ENCODE results near the gene SLC28A3.
"Not testable (repeated sequence)": the region's sequence is repeated elsewhere in the genome, so short reads cannot be mapped to it uniquely, and the experiment has no call there.

SLC28A3 gene, protein sequence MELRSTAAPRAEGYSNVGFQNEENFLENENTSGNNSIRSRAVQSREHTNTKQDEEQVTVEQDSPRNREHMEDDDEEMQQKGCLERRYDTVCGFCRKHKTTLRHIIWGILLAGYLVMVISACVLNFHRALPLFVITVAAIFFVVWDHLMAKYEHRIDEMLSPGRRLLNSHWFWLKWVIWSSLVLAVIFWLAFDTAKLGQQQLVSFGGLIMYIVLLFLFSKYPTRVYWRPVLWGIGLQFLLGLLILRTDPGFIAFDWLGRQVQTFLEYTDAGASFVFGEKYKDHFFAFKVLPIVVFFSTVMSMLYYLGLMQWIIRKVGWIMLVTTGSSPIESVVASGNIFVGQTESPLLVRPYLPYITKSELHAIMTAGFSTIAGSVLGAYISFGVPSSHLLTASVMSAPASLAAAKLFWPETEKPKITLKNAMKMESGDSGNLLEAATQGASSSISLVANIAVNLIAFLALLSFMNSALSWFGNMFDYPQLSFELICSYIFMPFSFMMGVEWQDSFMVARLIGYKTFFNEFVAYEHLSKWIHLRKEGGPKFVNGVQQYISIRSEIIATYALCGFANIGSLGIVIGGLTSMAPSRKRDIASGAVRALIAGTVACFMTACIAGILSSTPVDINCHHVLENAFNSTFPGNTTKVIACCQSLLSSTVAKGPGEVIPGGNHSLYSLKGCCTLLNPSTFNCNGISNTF

DNA sequence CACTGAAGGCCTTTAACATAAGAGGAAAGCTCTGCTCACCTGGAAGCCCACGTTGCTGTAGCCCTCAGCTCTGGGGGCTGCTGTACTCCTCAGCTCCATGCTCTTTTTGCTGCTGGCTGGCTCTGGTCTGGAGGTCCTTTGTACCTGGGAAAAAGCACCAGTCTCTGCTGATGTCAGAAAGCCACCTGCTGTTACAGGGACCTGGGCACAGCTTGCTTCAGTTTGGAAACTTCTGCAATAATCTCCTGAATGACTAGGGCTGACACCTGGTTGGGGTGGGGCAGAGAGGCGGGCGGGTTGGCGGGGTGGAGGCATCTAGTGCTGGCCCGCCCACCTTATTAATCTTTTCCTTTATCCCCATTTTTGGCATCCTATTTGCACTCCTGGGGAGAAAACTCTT is at the start of gene SLC28A3:
Gene SLC28A3, minus strand, starts transcription at position 224 of the 400 bp plus-strand sequence. Its CDS starts 125 bp downstream, at position 99.
- no peak for DNase-seq (ENCODE audit: low spot score)

- peak; percentile 20 for DNase-seq (ENCODE audit: low spot score)
Measured at GRCh38 chr9:84390254-84390653, 49.7 kb upstream of the SLC28A3 start.

DNA sequence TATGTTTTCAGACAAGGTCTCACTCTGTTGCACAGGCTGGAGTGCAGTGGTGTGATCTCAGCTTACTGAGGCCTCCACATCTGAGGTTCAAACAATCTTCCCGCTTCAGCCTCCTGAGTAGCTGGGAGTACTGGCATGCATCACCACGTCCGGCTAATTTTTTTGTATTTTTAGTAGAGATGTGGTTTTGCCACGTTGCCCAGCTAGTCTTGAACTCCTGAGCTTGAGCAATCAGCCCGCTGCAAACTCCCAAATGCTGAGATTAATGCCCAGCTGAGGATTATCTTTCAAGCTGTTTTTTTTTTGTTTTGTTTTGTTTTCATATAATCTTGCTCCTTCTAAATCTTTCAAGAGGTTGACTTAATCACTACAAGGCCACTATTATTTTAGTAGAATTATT is 47.3 kb upstream of the SLC28A3 start:
- DNase-seq (ENCODE audit: low spot score) = no peak

GRCh38 chr9:84386753-84387152 is 46.2 kb upstream of the SLC28A3 start:
- no peak for DNase-seq (ENCODE audit: low spot score)

GRCh38 chr9:84385386-84386040 is 45.0 kb upstream of the SLC28A3 start:
- DNase-seq (ENCODE audit: low spot score) = no peak

- no peak for DNase-seq (ENCODE audit: low spot score)
Measured at GRCh38 chr9:84384617-84385016, 44.1 kb upstream of the SLC28A3 start.

GRCh38 chr9:84383178-84383577 is 42.6 kb upstream of the SLC28A3 start:
- DNase-seq (ENCODE audit: low spot score) = no peak

GRCh38 chr9:84382720-84383119 is 42.2 kb upstream of the SLC28A3 start:
- DNase-seq (ENCODE audit: low spot score) = no peak

DNA sequence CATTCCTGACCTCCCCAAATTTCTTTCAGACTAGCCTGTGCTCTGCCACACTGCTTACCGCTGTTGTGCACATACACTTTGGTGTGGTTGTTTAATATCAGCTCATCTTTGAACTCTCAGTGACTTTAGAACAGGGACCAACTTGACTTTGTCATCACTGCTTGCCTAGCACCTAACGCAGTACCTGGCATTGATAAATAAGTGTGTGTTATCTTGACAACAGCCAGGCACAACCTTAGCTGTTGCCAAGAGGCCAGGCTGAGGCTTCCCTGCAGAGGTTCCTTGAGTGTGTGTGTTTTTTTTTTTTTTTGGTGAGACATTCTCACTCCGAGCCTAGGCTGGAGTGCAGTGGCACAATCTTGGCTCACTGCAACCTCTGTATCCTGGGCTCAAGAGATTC is 41.0 kb upstream of the SLC28A3 start:
- no peak for DNase-seq (ENCODE audit: low spot score)

GRCh38 chr9:84379740-84380139 is 39.2 kb upstream of the SLC28A3 start:
- DNase-seq (ENCODE audit: low spot score) = no peak

GRCh38 chr9:84375954-84376353 is 35.4 kb upstream of the SLC28A3 start:
- no peak for DNase-seq (ENCODE audit: low spot score)

DNA sequence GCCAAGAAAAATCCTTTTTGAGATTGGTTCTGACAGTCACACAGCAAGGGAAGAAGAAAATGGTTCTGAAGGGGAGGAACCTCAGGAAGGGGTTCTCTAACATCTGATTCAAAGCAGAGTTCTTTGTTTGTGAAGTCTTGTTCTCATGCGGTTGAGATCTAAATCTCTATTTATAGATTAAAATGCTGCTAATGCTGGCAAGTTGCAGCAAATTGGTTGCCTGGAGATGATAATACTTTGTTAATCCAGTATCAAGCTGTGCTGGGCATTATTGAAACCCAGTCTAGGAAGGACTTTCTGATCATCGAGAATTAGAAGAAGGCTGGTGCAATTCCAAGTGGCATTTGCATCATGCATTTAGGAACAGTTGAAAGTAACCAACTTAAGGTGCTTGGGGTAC is 34.0 kb upstream of the SLC28A3 start:
- DNase-seq (ENCODE audit: low spot score) = no peak

- no peak for DNase-seq (ENCODE audit: low spot score)
Measured at GRCh38 chr9:84374013-84374412, 33.5 kb upstream of the SLC28A3 start.

GRCh38 chr9:84371737-84372136 is 31.2 kb upstream of the SLC28A3 start:
- DNase-seq (ENCODE audit: low spot score) = no peak

DNA sequence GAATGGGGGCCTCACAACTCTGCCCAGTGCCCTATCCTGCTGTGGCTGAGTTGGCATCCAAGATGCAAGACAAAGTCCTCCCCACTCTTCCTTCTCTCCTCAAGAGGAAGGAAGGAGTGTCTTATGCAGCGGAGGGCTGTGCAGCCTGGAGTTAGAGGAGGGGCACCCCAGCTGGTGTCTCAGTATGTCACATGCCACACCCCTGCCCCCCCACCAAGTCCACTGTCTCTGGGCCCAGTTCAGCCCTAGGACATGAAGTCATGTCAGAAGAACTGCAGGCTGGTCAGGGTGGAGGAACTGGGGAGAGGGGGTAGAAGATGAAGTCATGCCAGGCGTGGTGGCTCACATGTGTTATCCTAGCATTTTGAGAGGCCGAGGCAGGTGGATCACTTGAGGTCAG is 28.0 kb upstream of the SLC28A3 start:
- no peak for DNase-seq (ENCODE audit: low spot score)

GRCh38 chr9:84367726-84368125 is 27.2 kb upstream of the SLC28A3 start:
- DNase-seq (ENCODE audit: low spot score) = not testable (repeated sequence)

DNA sequence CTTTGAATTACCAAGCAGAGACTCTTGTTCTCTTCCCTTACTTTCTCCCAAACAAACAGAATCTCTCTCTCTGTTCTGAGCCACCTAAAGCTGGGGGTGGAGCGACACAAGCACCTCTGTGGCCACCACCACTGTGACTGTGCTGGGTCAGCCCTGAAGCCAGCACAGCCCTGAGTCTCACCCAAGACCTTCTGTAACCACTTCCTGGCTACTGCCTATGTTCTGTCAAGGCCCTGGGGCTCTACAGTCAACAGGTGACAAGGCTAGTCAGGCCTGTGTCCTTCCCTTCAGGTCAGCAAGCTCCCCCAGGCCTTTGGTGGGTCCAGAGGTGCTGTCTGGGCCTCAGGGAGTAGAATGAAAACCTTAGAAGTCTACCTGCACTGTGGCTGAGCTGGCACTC is 26.1 kb upstream of the SLC28A3 start:
- no peak for DNase-seq (ENCODE audit: low spot score)

DNA sequence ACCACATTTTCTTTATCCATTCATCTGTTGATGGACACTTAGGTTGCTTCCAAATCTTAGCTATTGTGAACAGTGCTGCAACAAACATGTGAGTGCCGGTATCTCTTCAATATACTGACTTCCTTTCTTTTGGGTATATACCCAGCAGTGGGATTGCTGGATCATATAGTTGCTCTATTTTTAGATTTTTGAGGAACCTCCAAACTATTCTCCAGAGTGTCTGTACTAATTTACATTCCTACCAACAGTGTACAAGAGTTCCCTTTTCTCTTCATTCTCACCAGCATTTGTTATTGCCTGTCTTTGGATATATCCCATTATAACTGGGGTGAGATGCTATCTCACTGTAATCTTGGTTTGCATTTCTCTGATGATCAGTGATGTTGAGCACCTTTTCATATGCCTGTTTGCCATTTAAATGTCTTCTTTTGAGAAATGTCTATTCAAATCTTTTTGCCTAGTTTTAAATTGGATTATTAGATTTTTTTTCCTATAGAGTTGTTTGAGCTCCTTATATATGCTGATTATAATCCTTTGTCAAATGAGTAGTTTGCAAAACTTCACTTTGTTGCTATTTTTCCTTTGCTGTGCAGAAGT is 24.4 kb upstream of the SLC28A3 start:
- DNase-seq (ENCODE audit: low spot score) = not testable (repeated sequence)

- no peak for DNase-seq (ENCODE audit: low spot score)
Measured at GRCh38 chr9:84361645-84362044, 21.1 kb upstream of the SLC28A3 start.

- peak; percentile 19 for DNase-seq (ENCODE audit: low spot score)
Measured at GRCh38 chr9:84357275-84357674, 16.7 kb upstream of the SLC28A3 start.

- no peak for DNase-seq (ENCODE audit: low spot score)
Measured at GRCh38 chr9:84354035-84354434, 13.5 kb upstream of the SLC28A3 start.

DNA sequence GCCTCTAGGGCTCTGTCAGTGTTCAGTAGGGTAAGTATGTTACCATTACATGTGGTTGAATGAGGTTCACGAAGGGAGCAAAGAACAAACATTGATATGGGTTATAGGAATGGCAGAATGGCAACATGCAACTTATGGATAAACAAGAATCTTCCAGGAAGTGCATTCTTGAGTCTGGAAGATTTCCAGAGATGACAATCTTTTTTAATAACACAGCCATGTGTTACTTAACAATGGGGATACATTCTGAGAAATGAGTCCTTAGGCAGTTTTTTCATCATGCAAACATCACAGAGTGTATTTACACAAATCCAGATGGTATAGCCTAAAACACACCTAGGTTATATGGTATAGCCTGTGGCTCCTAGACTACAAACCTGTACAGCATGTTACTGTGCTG is 9.1 kb upstream of the SLC28A3 start:
- no peak for DNase-seq (ENCODE audit: low spot score)

- DNase-seq (ENCODE audit: low spot score) = no peak
Measured at GRCh38 chr9:84343111-84343521, 2.6 kb upstream of the SLC28A3 start.

Measured in RKO (cell line).